HCT116 (cell line): ENCODE data around the gene PDIK1L. TPM values are rescaled to one million over a fixed set of nuclear protein-coding genes. Genes with fewer than 3 reads are reported as not detected.

Experiments used
- ATAC-seq: fragments of 200-7000 bp; cut with Tn5 transposase; 2 replicates; pipeline ENCODE4 v1.9.1; 2020; ENCODE audit warnings: mild to moderate bottlenecking, moderate library complexity
- BruUV-seq: library from RNA; stranded (reverse); fragments of 400-500 nt; replicated peaks from 2 replicates; lab custom pipeline; 2021; lab: Mats Ljungman, UMichigan
- CTCF ChIA-PET: fragments of 300-600 bp; sonication (Branson Sonifier 250); formaldehyde crosslinking; loops from one replicate; lab custom pipeline; 2021; ENCODE audit warnings: antibody characterized with exemption; lab: Charles Lee
- POLR2A ChIA-PET: fragments of 300-600, 350-600 bp; sonication (Branson Sonifier 250); formaldehyde crosslinking; loops from one replicate; lab custom pipeline; 2021; ENCODE audit warnings: antibody characterized with exemption; lab: Charles Lee
- RAD21 ChIA-PET, 2 experiments: fragments of 300-600 bp; sonication (Branson Sonifier 250); formaldehyde crosslinking; loops; one replicate each; lab custom pipeline; 2023; ENCODE audit warnings: low total read pairs in 2 of 2; ENCODE audit not compliant: uncharacterized antibody in 2 of 2, unreplicated experiment in 2 of 2, low non-redundant PET in 1 of 2; lab: Charles Lee
- DNase-seq: peaks from one replicate; pipeline ENCODE4 v3.0.0-alpha.2; 2010; ENCODE audit warnings: low read depth, low spot score
- H2AFZ ChIP-seq: fragments of 200-600 bp; shearing (Covaris generic), sonication (generic); 2 replicates; pipeline ENCODE4 v1.6.1; 2017; ENCODE audit warnings: low read depth, mixed run types, mixed read lengths, antibody characterized with exemption, low read length; ENCODE audit not compliant: poor library complexity, severe bottlenecking
- H3K27ac ChIP-seq: 2 replicates; pipeline ENCODE4 v1.5.1; 2012; ENCODE audit warnings: low read depth, low read length
- H3K27me3 ChIP-seq: fragments of 200-600 bp; sonication (generic); 2 replicates; pipeline ENCODE4 v1.6.1; 2016; ENCODE audit warnings: mixed run types, low read length, mixed read lengths; ENCODE audit not compliant: insufficient read depth
- H3K36me3 ChIP-seq, 2 experiments: fragments of 200-500 bp in 1 of 2; fragments of 200-600 bp in 1 of 2; sonication (Bioruptor generic) in 1 of 2; sonication (generic) in 1 of 2; 2 replicates each; pipeline versions ENCODE4 v1.5.1 to v1.6.1; 2014 to 2016; ENCODE audit warnings: low read length in 2 of 2, inconsistent platforms in 1 of 2, mixed read lengths in 1 of 2, mixed run types in 1 of 2; ENCODE audit not compliant: insufficient read depth in 2 of 2, control insufficient read depth in 1 of 2
- H3K4me1 ChIP-seq, 2 experiments: fragments of 200-600 bp in 1 of 2; sonication (generic) in 1 of 2; 2 replicates each; pipeline versions ENCODE4 v1.5.1 to v1.6.1; 2012 to 2017; ENCODE audit warnings: low read length in 2 of 2, inconsistent platforms in 1 of 2, mild to moderate bottlenecking in 1 of 2, mixed read lengths in 1 of 2, mixed run types in 1 of 2, moderate library complexity in 1 of 2; ENCODE audit not compliant: insufficient read depth in 2 of 2, control insufficient read depth in 1 of 2
- H3K4me2 ChIP-seq: fragments of 200-600 bp; sonication (generic); 2 replicates; pipeline ENCODE4 v1.6.1; 2017; ENCODE audit warnings: mixed run types, low read length, mixed read lengths
- H3K4me3 ChIP-seq, 2 experiments: fragments of 200-600 bp in 1 of 2; sonication (generic) in 1 of 2; replicated peaks in 1 of 2; 2 replicates each; pipeline ENCODE4 v1.5.1; 2011 to 2016; ENCODE audit warnings: low read length in 2 of 2, control low read depth in 1 of 2, low read depth in 1 of 2, mild to moderate bottlenecking in 1 of 2, mixed read lengths in 1 of 2, mixed run types in 1 of 2
- H3K79me2 ChIP-seq: fragments of 200-600 bp; sonication (generic); 2 replicates; pipeline ENCODE4 v1.6.1; 2017; ENCODE audit warnings: mild to moderate bottlenecking, mixed run types, low read length, moderate library complexity, mixed read lengths; ENCODE audit not compliant: insufficient read depth
- H3K9ac ChIP-seq: fragments of 200-600 bp; sonication (generic); 2 replicates; pipeline ENCODE4 v1.6.1; 2016; ENCODE audit warnings: low read length, mixed read lengths
- H3K9me2 ChIP-seq: fragments of 200-600 bp; sonication (generic), shearing (Covaris generic); 2 replicates; pipeline ENCODE4 v1.6.1; 2017; ENCODE audit warnings: mixed run types, mild to moderate bottlenecking, moderate library complexity; ENCODE audit not compliant: insufficient read depth
- H3K9me3 ChIP-seq, 2 experiments: fragments of 200-500 bp in 1 of 2; fragments of 200-600 bp in 1 of 2; sonication (Bioruptor generic) in 1 of 2; sonication (generic) in 1 of 2; 2 replicates each; pipeline ENCODE4 v1.6.1; 2014 to 2017; ENCODE audit warnings: low read length in 2 of 2, mixed read lengths in 2 of 2, inconsistent platforms in 1 of 2, low read depth in 1 of 2, mild to moderate bottlenecking in 1 of 2, mixed run types in 1 of 2, moderate library complexity in 1 of 2; ENCODE audit not compliant: control insufficient read depth in 1 of 2, insufficient read depth in 1 of 2
- H4K20me1 ChIP-seq: fragments of 200-600 bp; sonication (generic), shearing (Covaris generic); 2 replicates; pipeline ENCODE4 v1.6.1; 2017; ENCODE audit warnings: mixed run types, mild to moderate bottlenecking, moderate library complexity; ENCODE audit not compliant: insufficient read depth
- CTCF ChIP-seq, 3 experiments: fragments of 200-600 bp in 1 of 3; sonication (generic) in 1 of 3; IDR thresholded peaks in 2 of 3; conservative IDR thresholded peaks in 1 of 3; 2 replicates each; pipeline ENCODE4 v1.5.1; 2012 to 2017; ENCODE audit warnings: low read depth in 2 of 3, low read length in 2 of 3, antibody characterized with exemption in 1 of 3, borderline replicate concordance in 1 of 3, control low read depth in 1 of 3, mild to moderate bottlenecking in 1 of 3, mixed read lengths in 1 of 3, mixed run types in 1 of 3, moderate library complexity in 1 of 3; ENCODE audit not compliant: insufficient read depth in 1 of 3
- TCF7L2 ChIP-seq: IDR thresholded peaks from 2 replicates; pipeline ENCODE4 v1.7.0; 2011; ENCODE audit warnings: borderline replicate concordance, inconsistent platforms; ENCODE audit not compliant: insufficient read depth, insufficient read length; ENCODE audit errors: extremely low read depth
- intact Hi-C: fragments of 100-400 bp; cut with micrococcal nuclease; formaldehyde crosslinking; loops from 2 replicates; pipeline ENCODE4 v1.10.0; 2022
- total RNA-seq: library from RNA; stranded (reverse); gene quantifications from one replicate; pipeline ENCODE4 v1.2.1, GENCODE V29; 2021; ENCODE audit not compliant: unreplicated experiment

Gene PDIK1L
- total RNA-seq, 1 experiment from 2014 or later = 8.8 TPM

- Histone ChIP-seq H3K27me3 (no peaks in the 10 kb centered on the region), H3K9me2 (no peaks in the 10 kb centered on the region), H3K79me2 (no peaks in the 10 kb centered on the region), H2AFZ (peak overlapping the region; percentile 83), H3K4me2 (peak overlapping the region; percentile 53), H3K36me3 (no peaks in the 10 kb centered on the region), H4K20me1 (no peaks in the 10 kb centered on the region), H3K4me1 (peaks cover 14 to 40% of the 10 kb centered on the region in 2 experiments), H3K9me3 (no peaks in the 10 kb centered on the region), H3K9ac (no peak overlapping the region), H3K27ac (no peak overlapping the region), H3K4me3 (no peak overlapping the region)
- ATAC-seq = no peak
- BruUV-seq = no TSS peak
- DNase-seq = no peak
- ChIA-PET CTCF (interaction anchor here (0.8 to 4.8 kb wide), 7 partner anchors 14 to 106 kb away, joined by 3 to 71 read pairs (median 9); partner anchors contain the start of genes CEP85 and PDIK1L), RAD21 (no interaction called here), POLR2A (interaction anchor here (0.7 to 2.2 kb wide), 2 partner anchors 19 to 62 kb away, joined by 3 to 10 read pairs; no protein-coding TSS in a partner anchor)
- intact Hi-C loops = loop anchor here (10.0 kb wide), 1 partner anchor 247 kb away; no protein-coding TSS in a partner anchor
- TF ChIP-seq TCF7L2 (no peak), CTCF (IDR thresholded peaks at IDR 0.05 in 2 of 3, conservative IDR thresholded peaks at IDR 0.05 in 1 of 3; ENCODE audit: borderline replicate concordance in 1 of 3, insufficient read depth in 1 of 3, low read depth in 2 of 3, low read length in 2 of 3) (peak in 1 of 3 experiments; percentile 11; a peak in 1 of 6 replicates)
Measured at GRCh38 chr1:26142159-26142558, 30.5 kb downstream of the PDIK1L start.
